Heart right ventricle (tissue), 16 donors: Measurements from ENCODE around the gene HECTD2. TPM values are rescaled to one million over a fixed set of nuclear protein-coding genes. Genes with fewer than 3 reads are reported as not detected.
A peak's percentile ranks its signal among the peaks of the same experiment; 100 is the strongest.
"Not testable (repeated sequence)": the region's sequence is repeated elsewhere in the genome, so short reads cannot be mapped to it uniquely, and the experiment has no call there.

Experiments
- ATAC-seq, 8 donors: fragments of 200-7000 bp; cut with Tn5 transposase; one replicate each; pipeline ENCODE4 v1.9.1; 2020; ENCODE audit warnings: mild to moderate bottlenecking in 8 of 8, moderate library complexity in 8 of 8, moderate number of reproducible peaks in 1 of 8
- DNase-seq, 2 donors: peaks; one replicate each; pipeline ENCODE4 v3.0.0-alpha.2; 2020
- H3K27ac ChIP-seq, 10 donors: fragments of 200-600 bp; sonication (generic) in 2 of 10; one replicate each; pipeline versions ENCODE4 v1.5.0 to v1.8.0; 2020 to 2022; ENCODE audit warnings: mild to moderate bottlenecking in 3 of 10
- H3K27me3 ChIP-seq, 7 donors: fragments of 200-600 bp; one replicate each; pipeline ENCODE4 v1.8.0; 2021 to 2022; ENCODE audit warnings: mild to moderate bottlenecking in 2 of 7
- H3K36me3 ChIP-seq, 9 donors: fragments of 200-600 bp; sonication (generic) in 1 of 9; one replicate each; pipeline versions ENCODE4 v1.5.0 to v1.8.0; 2020 to 2022; ENCODE audit warnings: mild to moderate bottlenecking in 2 of 9
- H3K4me1 ChIP-seq, 9 donors: fragments of 200-600 bp; sonication (generic) in 1 of 9; one replicate each; pipeline versions ENCODE4 v1.5.0 to v1.8.0; 2020 to 2022; ENCODE audit warnings: mild to moderate bottlenecking in 4 of 9
- H3K4me3 ChIP-seq, 10 donors: fragments of 200-600 bp; sonication (generic) in 2 of 10; one replicate each; pipeline versions ENCODE4 v1.5.0 to v1.8.0; 2020 to 2022; ENCODE audit warnings: mild to moderate bottlenecking in 7 of 10, moderate library complexity in 2 of 10
- H3K9me3 ChIP-seq, 11 donors: fragments of 200-600 bp in 10 of 11; sonication (generic) in 2 of 11; one replicate each; pipeline versions ENCODE4 v1.5.0 to v1.8.0; 2013 to 2022; ENCODE audit warnings: mild to moderate bottlenecking in 2 of 11, control low read depth in 1 of 11, moderate library complexity in 1 of 11
- CTCF ChIP-seq, 9 donors: fragments of 200-600 bp; sonication (generic) in 2 of 9; IDR thresholded peaks; one replicate each; pipeline versions ENCODE4 v1.5.0 to v1.8.0; 2021 to 2022; ENCODE audit warnings: antibody characterized with exemption in 9 of 9, mild to moderate bottlenecking in 5 of 9, moderate library complexity in 1 of 9
- WGBS, 2 donors: extraction: QIAGEN DNeasy Blood & Tissue Kit; methylation state at CpG; one replicate each; pipeline ENCODE4 v1.1.7; 2013; ENCODE audit warnings: inconsistent platforms in 1 of 2; 5-methylcytosine and 5-hydroxymethylcytosine counted together
- intact Hi-C, 10 donors: fragments of 100-400 bp; cut with DNase I; formaldehyde crosslinking; loops; one replicate each; pipeline versions ENCODE4 v1.11.1 to v1.14.2; 2022
- polyA plus RNA-seq, 2 donors: library from polyadenylated mRNA; stranded (reverse); fragments of 200-250 nt; gene quantifications; one replicate each; pipeline ENCODE4 v1.2.3, GENCODE V29; 2013
- total RNA-seq, 10 donors: library from RNA; stranded (reverse); fragmentation: NEBNext Ultra II Directional in 3 of 10; extraction: Animal tissue kit (Norgen Biotek cat#: 25700) in 3 of 10; gene quantifications; one replicate each; pipeline versions ENCODE4 v1.2.1 to v1.2.4, GENCODE V29; 2021 to 2023
- donor health status: Arrhythmogenic right ventricular cardiomyopathy.
- donor health status: ischemic (EF 13 %, LVEDD 7.1; RV severe dilation, severe dysfunction).
- donor health status: healthy with polysubstance abuse.
- donor health status: DM: no; HTN: yes; CAD: no.
- donor health status: DM: no; HTN: no; CAD: no.
- donor health status: ischemic (EF 25% LVEDD 6.9; RV normal size, moderate dysfunction).
- donor health status: ischemic (EF 25% LVEDD 5.7; RV mildly dilated, moderate dysfunction).
- donor health status: healthy.
- donor health status: DM: yes; HTN: yes; CAD: no.
- donor health status: Ischemic cardiomyopathy.
- donor health status: ischemic (EF 35%, LVEDD 5.7; RV mildly dilated, moderate dysfunction).
- donor health status: nonischemic (EF 11% LVEDD 7.7; RV severe dilation, severe dysfunction).
- donor health status: DM: yes; HTN: yes; CAD: no.
- donor health status: PGD.
- donor health status: ischemic (EF 29% LVEDD 5.4; RV normal size, mild dysfunction).
- donor health status: nonischemic (EF 23%, LVEDD 6.1; RV moderate dilation, normal function).

Gene HECTD2
- total and polyA plus RNA-seq, 12 donors: 2.2 to 6.9 (median 5.2) TPM

- peaks cover 0 to 12% (median 5%) of the 10 kb centered on the region in 11 donors for H3K9me3 ChIP-seq
- no peaks in the 10 kb centered on the region for H3K27me3 ChIP-seq
- DNase-seq (no peak), ATAC-seq (peak in 1 of 8 donors; percentile 22)
- peak overlapping the region in 4 of 10 donors; percentile 17 to 48 (median 20) for H3K27ac ChIP-seq
- H3K36me3 ChIP-seq: no peaks in the 10 kb centered on the region
- WGBS, 2 donors: 86 to 100% methylated on average over 1 of the region's 1 CpG
- TF ChIP-seq CTCF (IDR thresholded peaks at IDR 0.05): no peak
- intact Hi-C loops: no loop called here
- H3K4me3 ChIP-seq: no peak overlapping the region
- H3K4me1 ChIP-seq: peaks cover 0 to 19% (median 6%) of the 10 kb centered on the region in 9 donors
These were observed 111.3 kb downstream of the HECTD2 start for GRCh38 chr10:91521439-91521838.

DNA sequence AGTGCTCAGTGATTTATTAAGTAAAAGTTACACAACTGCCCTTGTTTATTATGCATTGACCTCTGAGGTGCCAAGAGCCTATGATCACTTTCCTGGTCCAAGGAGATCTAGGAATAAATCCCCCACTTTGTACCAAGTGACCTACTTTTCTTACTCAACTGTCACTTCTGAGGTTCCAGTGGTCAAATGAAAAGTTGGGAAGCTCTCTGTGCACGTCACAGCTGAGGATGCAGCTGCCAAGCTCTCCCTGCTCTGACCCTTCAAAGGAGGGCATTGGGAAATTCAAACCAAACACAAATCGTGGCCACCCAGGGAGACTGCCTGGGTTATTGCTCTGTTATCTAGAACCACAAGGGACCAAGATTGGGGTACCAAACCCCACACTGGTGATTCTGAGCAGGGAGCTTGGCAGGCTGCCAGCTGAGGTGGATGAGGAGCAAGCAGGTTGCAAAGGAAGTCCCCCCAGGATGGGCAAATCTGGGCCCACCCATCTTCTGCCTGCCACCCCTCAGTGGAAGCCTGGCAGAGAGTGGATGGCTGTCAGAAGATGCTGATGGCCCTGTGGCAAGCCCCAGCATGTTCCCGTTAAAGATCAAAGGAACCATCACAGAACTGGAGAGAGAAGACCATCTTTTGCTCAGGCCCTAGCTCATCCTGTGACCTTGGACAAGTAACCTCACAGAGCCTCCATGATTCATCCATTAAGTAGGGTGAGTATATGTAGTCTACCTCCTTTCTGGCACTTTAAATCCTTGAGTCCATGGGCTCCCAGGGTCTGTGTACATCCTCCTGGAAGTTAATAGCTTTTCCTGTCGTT lies 116.0 kb downstream of the HECTD2 start:
- intact Hi-C loops: no loop called here
- ATAC-seq (no peak), DNase-seq (no peak)
- Histone ChIP-seq H3K9me3 (no peaks in the 10 kb centered on the region), H3K36me3 (no peaks in the 10 kb centered on the region), H3K27ac (no peak overlapping the region), H3K27me3 (no peaks in the 10 kb centered on the region), H3K4me1 (peaks cover 0 to 8% (median 0%) of the 10 kb centered on the region in 9 donors), H3K4me3 (no peak overlapping the region)
- TF ChIP-seq CTCF (IDR thresholded peaks at IDR 0.05): no peak
- WGBS, 2 donors: 74 to 76% methylated on average over 4 of the region's 4 CpGs

DNA sequence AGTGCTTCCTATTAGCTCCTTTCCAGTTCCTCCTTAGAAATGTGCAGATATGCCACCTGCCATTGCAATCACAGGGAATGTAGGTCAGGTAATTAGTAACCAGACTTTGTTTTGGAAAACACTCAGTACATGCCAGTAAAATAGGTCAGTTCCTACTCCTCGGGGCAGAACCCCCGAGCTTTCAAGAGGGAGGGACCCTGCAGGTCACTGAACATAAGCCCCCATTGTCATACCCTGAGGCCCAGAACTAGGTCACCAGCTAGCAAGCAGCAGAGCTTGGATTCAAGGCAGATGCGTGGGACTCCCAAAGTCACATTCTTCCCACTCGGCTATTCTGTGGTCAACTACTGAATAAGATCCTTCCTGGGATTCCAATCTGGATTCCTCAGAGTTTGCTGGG lies 117.9 kb downstream of the HECTD2 start:
- Histone ChIP-seq H3K36me3 (no peaks in the 10 kb centered on the region), H3K27ac (no peak overlapping the region), H3K27me3 (no peaks in the 10 kb centered on the region), H3K4me1 (no peaks in the 10 kb centered on the region), H3K9me3 (no peaks in the 10 kb centered on the region), H3K4me3 (no peak overlapping the region)
- TF ChIP-seq CTCF (IDR thresholded peaks at IDR 0.05): no peak
- ATAC-seq (no peak), DNase-seq (no peak)
- intact Hi-C loops: no loop called here
- WGBS, 2 donors: 73 to 84% methylated on average over 4 of the region's 4 CpGs

GRCh38 chr10:91528768-91529167 lies 118.6 kb downstream of the HECTD2 start:
- 91 to 96% methylated on average over 1 of the region's 1 CpG for WGBS, 2 donors
- Histone ChIP-seq H3K36me3 (no peaks in the 10 kb centered on the region), H3K4me3 (no peak overlapping the region), H3K27me3 (no peaks in the 10 kb centered on the region), H3K9me3 (no peaks in the 10 kb centered on the region), H3K27ac (no peak overlapping the region), H3K4me1 (no peaks in the 10 kb centered on the region)
- no peak for ATAC-seq
- intact Hi-C loops: no loop called here
- no peak for DNase-seq
- no peak for TF ChIP-seq CTCF (IDR thresholded peaks at IDR 0.05)

DNA sequence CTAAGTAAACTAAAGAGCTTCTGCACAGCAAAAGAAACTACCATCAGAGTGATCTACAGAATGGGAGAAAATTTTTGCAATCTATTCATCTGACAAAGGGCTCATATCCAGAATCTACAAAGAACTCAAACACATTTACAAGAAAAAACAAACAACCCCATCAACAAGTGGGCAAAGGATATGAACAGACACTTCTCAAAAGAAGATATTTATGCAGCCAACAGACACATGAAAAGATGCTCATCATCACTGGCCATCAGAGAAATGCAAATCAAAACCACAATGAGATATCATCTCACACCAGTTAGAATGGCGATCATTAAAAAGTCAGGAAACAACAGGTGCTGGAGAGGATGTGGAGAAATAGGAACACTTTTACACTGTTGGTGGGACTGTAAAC lies 124.6 kb downstream of the HECTD2 start:
- H3K4me3 ChIP-seq, H3K27me3 ChIP-seq, DNase-seq, intact Hi-C loops, H3K36me3 ChIP-seq, H3K27ac ChIP-seq, ATAC-seq, H3K9me3 ChIP-seq: not testable (repeated sequence)
- WGBS, 2 donors: no CpG with 5 or more reads among the region's 1 CpG
- peaks cover 0 to 14% (median 0%) of the 10 kb centered on the region in 9 donors for H3K4me1 ChIP-seq
